OCI-LY1 (cell line): ENCODE measurements around the gene CAPRIN2.

Source experiments
- CTCF ChIP-seq: fragments of 200-600 bp; sonication (generic), shearing (Covaris generic); IDR thresholded peaks from 2 replicates; pipeline ENCODE4 v1.5.1; 2017; ENCODE audit warnings: mild to moderate bottlenecking, antibody characterized with exemption, low read length, moderate library complexity, mixed read lengths
- EZH2 ChIP-seq: fragments of 200-600 bp; sonication (generic), shearing (Covaris generic); IDR thresholded peaks from 2 replicates; pipeline ENCODE4 v1.8.0; 2017; ENCODE audit warnings: borderline replicate concordance, mixed run types, mild to moderate bottlenecking, antibody characterized with exemption, low read length, moderate library complexity, mixed read lengths

- TF ChIP-seq CTCF (no peak), EZH2 (no peak)
Measured at GRCh38 chr12:30796313-30796780, 41.6 kb upstream of the CAPRIN2 start.
